CMK (cell line): ENCODE measurements around the gene KIF1C.

Source experiments
- DNase-seq: peaks from one replicate; pipeline ENCODE4 v3.0.0-alpha.2; 2010; ENCODE audit warnings: low read depth

KIF1C gene

DNA sequence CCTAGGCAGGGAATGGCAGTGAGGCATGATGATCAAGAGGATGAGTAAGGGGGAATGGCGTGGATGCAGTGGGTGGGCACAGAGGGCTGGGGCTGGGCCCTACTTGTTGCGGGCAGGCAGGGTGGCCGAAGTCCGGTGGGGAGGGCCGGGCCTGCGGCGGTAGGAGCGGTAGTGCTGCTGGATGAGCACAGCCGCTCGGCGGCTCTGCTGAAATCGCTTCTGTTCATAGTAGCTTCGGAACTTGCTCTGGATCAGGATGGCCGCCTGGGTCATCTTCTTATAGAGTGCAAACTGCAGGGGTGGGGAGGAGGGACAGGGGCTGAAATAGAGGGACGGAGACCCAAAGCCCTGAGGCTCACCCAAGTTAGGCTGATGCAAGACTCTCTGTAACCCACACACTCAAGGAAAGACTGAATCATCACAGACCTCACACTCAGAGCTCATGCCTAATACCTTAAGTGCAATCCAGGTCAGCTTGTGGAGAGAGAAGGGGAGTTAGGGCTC is 28.7 kb upstream of the KIF1C start:
- DNase-seq = no peak

- DNase-seq = no peak
Observed at GRCh38 chr17:4969551-4970173, 28.1 kb upstream of the KIF1C start.

DNA sequence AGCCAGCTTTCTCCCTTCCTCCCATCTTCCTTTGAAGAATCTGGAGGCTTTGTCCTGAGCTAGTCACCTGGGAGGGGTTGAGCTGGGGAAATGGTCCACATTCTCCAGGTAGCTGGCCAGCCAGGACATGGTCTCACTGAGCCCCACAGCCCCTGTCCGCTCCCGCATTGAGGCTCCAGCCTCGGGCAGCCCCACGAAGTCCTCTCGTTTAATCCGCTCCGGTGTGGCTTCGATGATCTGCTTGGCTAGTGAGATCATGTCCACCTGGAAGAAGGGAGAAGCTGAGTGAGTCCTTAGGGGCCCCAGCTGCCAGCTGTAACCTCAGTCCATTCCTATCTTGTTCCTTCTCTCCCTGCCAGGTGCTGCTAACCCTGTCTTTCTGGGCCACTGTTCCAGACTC is 27.5 kb upstream of the KIF1C start:
- no peak for DNase-seq

DNA sequence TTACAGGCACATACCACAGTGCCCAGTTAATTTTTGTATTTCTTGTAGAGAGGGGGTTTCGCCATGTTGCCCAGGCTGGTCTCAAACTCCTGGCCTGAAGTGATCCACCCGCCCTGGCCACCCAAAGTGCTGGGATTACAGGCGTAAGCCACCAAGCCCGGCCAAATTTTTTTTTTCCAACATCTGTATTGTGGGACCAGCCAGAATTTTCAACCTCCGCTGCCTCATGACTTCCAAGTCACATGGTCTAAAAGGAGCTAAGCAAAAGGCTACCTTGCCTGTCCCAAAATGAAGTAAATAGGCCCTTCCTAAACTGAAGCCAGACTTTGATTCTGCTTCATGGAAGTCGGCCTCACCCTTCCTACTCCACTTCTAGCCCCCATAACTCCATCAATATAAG is 25.9 kb upstream of the KIF1C start:
- no peak for DNase-seq

DNA sequence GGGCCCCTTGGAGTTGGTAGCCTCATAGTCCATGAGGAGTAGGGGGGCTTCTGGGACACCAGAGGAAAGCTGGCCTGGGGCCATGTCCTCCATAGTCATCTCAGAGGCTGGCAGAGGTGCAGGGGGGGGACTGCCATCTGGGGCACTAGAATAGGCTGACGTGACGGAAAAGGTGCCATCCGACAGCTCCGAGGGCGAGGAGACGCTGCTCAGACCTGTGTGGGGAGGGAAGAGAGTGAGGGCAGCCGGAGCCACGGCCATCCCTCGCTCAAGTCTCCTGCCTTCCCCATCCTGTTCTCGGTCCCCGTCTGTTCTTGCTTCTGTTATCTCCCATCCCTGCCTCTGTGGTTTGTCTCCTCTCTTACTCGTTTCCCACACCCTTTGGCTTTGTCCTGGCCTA is 25.4 kb upstream of the KIF1C start:
- no peak for DNase-seq

- no peak for DNase-seq
Observed at GRCh38 chr17:4972752-4973151, 25.0 kb upstream of the KIF1C start.

DNA sequence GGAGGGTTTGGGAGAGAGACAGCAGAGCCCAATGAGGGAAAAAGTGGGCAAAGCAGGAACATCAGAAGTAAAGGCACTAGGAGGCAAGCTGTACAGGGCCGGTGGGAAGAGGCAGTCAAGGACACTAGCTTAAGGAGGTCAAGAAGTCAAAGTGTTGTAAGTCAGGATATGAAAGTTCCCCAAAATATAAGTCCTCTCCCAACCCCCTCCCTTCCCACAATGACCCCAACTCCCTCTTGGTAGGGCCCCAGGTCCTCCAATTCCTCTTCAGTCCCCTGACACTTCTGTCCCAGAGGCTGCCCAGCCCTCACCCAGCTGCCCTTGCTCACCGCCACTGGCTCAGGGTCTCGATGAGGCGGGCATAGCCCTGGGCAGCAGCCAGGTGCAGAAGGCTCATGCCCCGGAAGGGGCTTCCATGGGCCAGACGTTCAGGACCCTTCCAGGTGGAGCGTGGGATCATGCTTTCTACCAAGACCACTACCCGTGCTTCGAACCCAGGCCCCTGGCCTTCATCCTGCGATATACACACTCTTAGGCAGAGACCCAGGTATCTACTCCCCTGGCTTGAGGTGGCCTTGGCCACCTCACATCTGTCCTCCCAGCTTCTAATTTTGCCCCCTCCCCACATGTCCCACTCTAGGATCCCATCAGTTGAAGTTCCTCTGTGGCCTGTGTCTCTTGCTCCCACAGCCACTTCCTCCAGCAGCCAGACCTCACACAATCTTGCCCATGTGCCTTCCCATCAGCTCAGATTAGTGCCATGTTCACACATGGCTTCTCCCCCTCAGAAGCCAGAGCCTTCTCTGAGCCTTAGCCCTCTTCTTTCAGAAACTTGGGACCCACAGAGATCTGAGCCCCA is 24.3 kb upstream of the KIF1C start:
- no peak for DNase-seq

- DNase-seq = no peak
Observed at GRCh38 chr17:4974115-4974670, 23.6 kb upstream of the KIF1C start.

GRCh38 chr17:4978726-4979125 is 19.0 kb upstream of the KIF1C start:
- no peak for DNase-seq

DNA sequence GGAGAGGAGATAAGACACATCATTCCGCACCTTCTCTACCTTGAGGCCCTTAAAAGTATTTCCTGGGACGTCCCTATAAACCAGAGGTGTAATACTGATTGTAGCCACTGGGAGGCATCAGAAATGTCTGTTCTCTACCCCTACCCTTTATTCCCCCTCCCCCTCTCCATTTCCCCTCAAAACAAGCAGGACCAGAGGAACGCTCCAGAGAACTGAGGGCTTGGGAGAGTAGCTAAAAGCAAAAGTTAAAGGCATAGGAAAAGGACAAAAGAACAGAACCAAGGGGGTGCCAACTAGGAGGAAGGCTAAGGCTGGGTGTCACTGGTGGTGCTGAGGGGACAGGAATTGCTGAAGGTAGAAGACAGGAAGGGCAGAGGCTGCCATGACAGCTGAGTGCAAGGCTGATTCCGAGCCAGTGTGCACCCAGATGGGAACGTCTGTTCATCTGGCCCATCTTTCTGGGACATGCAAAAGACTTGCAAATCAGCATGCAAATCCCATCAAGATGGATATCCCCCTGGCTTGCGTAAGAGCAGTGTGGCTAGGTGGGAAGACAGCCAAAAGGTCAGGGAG is 17.0 kb upstream of the KIF1C start:
- no peak for DNase-seq

DNA sequence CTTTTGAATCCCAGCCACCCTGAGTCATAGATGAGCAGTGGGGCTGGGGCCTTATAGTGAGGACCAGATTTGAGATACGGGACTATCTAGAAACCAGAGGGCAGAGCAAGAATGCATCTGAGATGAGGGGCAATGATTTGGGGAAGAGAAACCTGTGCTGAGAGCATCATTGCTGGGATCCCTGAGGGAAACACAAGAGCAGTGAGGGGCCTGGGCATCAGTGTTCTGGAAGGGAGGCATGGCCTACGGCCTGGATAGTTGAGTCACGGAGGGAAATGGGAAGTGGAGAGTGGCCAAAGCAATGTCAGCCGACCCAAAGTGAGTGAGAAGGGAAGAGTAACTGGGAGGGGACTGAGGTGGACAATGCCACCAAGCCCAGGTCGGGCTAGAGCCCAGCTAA is 15.4 kb upstream of the KIF1C start:
- DNase-seq = no peak

DNA sequence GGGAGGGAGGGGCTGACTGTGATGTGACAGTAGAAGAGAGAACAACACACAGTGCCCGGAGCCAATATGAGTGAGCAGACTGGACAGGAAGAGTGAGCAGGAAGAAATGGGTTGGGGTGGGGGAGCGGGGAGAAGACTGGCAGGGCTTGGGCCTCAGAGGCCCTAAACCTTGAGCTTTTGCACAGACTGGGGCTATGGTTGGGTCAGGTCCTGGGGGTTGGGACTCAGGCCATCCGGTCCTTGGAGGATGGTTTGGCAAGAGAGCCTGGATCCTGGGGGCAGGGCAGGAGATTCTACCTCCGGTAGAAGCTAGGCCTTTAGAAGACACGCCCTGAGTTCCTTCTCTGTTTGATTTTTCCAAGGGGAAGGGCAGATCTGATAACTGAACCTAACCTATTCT is 11.3 kb upstream of the KIF1C start:
- no peak for DNase-seq

GRCh38 chr17:4986951-4987766 is 10.6 kb upstream of the KIF1C start, which contains the start of gene CAMTA2:
TSS of gene CAMTA2 (minus strand) at chr17:4987675. CDS start at chr17:4986222, 1,453 bp downstream.
- peak; percentile 75 for DNase-seq

GRCh38 chr17:4987767-4988567 is 9.8 kb upstream of the KIF1C start:
- no peak for DNase-seq

- DNase-seq = no peak
Observed at GRCh38 chr17:4994081-4994595, 3.6 kb upstream of the KIF1C start.

DNA sequence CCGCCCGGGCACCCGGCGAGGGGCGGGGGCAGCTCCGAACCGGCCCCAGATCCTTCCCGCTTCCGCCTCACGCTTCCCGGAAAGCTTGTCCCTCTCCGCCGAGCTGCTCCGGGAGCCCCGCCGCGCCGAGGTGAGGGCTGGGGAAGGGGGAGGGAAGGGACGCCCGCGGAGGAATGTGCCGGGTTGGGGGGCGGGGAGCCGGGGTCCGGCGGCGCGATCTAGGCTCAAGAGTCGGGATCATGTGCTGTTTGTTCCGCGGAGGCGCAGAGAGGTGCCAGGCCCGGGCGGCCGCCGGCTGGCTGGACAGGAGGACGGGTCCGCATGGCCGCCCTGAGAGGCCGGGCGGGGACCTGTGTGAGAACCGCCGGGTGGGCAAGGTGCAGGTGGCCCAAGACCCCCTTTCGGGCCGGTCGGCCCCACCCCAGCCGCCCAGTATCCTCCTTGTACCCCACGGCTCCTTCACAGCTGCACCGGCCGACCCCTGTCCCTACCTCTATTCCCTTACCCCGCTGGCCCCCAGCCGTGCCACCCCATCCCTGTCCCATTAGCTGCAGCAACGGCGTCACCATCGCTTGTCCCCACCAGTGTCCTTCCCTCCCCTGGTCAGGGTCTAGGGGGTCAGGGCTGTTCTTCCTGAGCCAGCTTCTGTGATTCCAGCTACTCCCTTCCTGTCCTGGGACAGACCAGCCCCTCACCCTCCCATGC is 429 bp downstream of the KIF1C start:
- peak; percentile 11 for DNase-seq

- DNase-seq = no peak
Observed at GRCh38 chr17:4998732-4999429, 1.1 kb downstream of the KIF1C start.

DNA sequence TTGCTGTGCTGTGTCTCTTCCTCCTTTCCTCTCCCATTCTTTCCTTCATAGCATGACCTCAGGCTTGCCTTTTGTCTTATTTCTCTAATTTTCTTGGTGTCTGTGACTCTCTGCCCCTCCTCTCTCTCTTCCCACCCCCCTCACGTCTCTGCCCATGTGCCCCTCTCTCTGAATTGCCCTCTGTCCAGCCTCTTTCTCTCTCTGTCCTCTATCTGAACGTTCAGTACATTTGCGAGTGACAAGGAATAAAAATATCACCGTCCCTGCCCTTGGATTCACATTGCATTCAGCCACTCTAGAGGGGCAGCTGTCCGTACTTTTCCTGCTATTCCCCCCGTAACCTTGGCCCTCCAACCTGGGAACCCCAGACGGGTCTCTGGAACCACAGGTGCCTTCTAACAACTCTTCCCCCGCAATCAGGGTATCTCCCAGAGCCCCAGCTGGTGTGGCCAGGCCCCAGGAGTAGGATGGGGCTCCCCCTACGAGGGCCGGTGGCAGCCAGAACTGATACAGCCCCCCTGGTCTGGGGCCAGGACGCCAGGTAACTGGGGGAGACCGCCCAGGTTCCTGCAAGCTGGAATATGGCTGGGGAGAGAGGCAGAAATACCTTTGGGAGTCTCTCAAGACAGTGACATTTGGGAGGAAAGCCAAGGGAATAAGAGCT is 1.8 kb downstream of the KIF1C start:
- no peak for DNase-seq

DNA sequence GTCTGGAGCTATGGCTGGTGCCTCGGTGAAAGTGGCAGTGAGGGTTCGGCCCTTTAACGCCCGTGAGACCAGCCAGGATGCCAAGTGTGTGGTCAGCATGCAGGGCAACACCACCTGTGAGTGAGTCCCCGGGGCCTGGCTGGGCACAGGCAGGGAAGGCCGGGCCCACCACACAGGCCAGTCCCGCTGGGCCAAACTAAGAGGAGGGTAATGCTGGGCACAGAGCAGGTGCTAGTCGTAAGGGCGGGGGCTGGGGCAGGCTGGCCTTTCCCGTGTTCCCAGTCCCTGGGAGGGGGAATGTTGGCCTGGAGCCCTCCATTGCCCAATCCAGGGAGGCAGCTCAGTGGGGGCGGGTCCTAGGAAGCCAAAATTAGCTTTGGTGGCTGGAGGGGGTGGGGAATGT is 2.5 kb downstream of the KIF1C start:
- DNase-seq = no peak
